C4-2B (cell line): ENCODE data around the gene DBF4B.
"Not testable (repeated sequence)": the region's sequence is repeated elsewhere in the genome, so short reads cannot be mapped to it uniquely, and the experiment has no call there.

ENCODE experiments used
- H3K27ac ChIP-seq: fragments of 450-650 bp; 2 replicates; pipeline ENCODE4 v1.5.1; 2017
- CTCF ChIP-seq: fragments of 450-650 bp; conservative IDR thresholded peaks from 2 replicates; pipeline ENCODE4 v1.5.1; 2017; ENCODE audit warnings: mild to moderate bottlenecking
- ZFX ChIP-seq: fragments of 450-650 bp; IDR thresholded peaks from 2 replicates; pipeline ENCODE4 v1.6.1; 2017

DBF4B gene

DNA sequence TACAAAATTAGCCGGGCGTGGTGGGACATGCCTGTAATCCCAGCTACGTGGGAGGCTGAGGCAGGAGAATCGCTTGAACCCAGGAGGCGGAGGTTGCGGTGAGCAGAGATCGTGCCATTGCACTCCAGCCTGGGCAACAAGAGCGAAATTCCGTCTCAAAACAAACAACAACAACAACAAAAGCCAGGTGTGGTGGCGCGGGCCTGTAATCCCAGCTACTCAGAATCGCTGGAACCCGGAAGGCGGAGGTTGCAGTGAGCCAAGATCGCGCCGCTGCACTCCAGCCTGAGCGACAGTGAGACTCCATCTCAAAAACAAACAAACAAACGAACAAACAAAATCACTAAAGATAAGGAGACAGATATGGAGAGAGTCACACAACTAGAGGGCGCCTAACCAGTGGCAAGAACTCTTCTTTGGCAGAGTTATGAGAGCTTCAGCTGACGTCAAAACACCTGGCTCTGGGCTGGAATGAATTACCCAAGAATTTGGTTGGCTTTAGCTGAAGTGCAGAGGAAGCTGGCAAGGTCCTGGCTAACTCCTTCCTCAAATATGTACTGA lies 17.6 kb upstream of the DBF4B start:
- H3K27ac ChIP-seq = peak overlapping the region; percentile 80
- TF ChIP-seq CTCF = peak; percentile 71

DNA sequence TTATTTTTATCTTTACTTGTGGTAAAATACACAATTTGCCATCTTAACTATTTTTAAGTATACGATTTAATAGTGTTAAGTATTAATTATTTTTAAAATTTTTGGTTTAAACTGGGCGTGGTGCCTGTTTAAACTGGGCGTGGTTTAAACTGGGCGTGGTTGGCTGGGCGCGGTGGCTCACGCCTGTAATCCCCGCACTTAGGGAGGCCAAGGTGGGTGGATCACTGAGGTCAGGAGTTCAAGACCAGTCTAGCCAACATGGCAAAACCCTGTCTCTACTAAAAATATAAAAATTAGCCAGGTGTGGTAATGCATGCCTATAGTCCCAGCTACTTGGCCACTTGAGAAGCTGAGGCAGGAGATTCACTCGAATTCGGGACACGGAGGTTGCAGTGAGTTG lies 14.9 kb upstream of the DBF4B start:
- TF ChIP-seq ZFX (no peak), CTCF (no peak)
- H3K27ac ChIP-seq = no peak overlapping the region

DNA sequence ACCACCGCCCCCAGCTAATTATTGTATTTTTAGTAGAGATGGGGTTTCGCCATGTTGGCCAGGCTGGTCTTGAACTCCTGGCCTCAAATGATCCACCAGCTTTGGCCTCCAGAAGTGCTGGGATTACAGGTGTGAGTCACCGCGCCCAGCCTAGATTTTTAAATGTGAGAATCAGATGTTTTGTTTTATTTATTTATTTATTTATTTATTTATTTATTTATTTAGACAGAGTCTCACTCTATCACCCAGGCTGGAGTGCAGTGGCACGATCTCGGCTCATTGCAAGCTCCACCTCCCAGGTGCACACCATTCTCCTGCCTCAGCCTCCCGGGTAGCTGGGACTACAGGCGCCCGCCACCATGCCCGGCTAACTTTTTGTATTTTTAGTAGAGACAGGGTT lies 8.2 kb upstream of the DBF4B start:
- H3K27ac ChIP-seq = not testable (repeated sequence)

DNA sequence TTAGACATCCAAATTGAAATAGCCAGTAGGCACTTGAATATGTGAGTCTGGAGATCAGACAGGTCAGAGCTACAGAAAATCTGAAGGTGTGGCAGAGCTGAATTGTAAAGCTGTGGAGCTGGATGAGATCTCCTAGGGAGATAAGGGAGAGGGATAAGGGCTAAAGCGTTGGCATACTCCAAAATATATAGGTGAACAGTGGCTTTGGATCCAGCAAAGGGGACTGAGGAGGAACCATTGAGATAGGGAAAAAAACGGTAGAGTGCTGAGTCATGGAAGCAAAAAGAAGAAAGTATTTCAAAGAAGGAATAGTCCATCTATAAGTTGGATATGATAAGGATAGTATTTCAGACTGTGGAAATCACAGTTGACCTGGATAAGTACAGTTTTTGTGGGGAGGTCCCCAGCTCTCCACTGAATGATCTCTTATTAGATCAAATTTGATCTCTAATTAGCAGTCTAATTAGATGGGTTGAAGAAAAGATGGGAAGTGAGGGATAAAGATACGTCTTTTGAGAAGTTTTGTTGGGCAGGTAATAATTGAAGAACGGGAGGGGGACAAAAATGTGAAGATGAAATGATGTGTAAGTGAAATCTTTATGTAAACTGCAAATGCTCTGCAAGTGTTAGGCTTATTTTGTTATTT lies 587 bp upstream of the DBF4B start:
- H3K27ac ChIP-seq = peak overlapping the region; percentile 78
- TF ChIP-seq CTCF (no peak), ZFX (no peak)

GRCh38 chr17:44719444-44719843 lies 11.0 kb downstream of the DBF4B start:
- TF ChIP-seq CTCF = no peak
- TF ChIP-seq ZFX = no peak
- no peak overlapping the region for H3K27ac ChIP-seq

- no peak overlapping the region for H3K27ac ChIP-seq
- no peak for TF ChIP-seq CTCF
- TF ChIP-seq ZFX = no peak
Measured at GRCh38 chr17:44722254-44722653, 13.8 kb downstream of the DBF4B start.

DNA sequence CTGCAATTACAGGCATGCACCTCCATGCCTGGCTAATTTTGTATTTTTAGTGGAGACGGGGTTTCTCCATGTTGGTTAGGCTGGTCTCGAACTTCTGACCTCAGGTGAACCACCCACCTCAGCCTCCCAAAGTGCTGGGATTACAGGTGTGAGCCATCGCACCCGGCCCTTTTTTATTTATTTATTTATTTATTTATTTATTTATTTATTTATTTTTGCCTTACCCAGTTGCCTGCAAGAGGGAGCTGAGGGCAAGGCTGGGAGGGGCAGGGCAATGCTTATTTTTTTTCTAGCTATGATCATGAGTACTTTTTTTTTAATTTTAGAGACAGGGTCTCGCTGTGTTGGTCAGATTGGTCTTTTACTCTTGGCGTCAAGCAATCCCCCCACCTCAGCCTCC lies 17.7 kb downstream of the DBF4B start:
- H3K27ac ChIP-seq = not testable (repeated sequence)

- TF ChIP-seq CTCF = no peak; the same call in 1 of the 2 replicates
- TF ChIP-seq ZFX = no peak
- H3K27ac ChIP-seq = no peak overlapping the region
Measured at GRCh38 chr17:44733753-44734152, 25.3 kb downstream of the DBF4B start.
